K562 (cell line): ENCODE measurements around the gene GYG2. TPM values are rescaled to one million over a fixed set of nuclear protein-coding genes. Genes with fewer than 3 reads are reported as not detected.
A peak's percentile ranks its signal among the peaks of the same experiment; 100 is the strongest.

Experiments
- ATAC-seq: fragments of 200-7000 bp; cut with Tn5 transposase; 3 replicates; pipeline ENCODE4 v1.9.1; 2020; ENCODE audit warnings: moderate library complexity
- BruUV-seq: library from RNA; stranded (reverse); fragments of 400-500 nt; replicated peaks from 2 replicates; lab custom pipeline; 2021; lab: Mats Ljungman, UMichigan
- CTCF ChIA-PET: fragments of 300-600 bp; formaldehyde crosslinking; extraction: SDS; loops from one replicate; lab custom pipeline; 2021; ENCODE audit warnings: low intra/inter-chr PET ratio; lab: Yijun Ruan, JAX
- POLR2A ChIA-PET: fragments of 300-600, 350-650 bp; sonication (Branson Sonifier 250); formaldehyde crosslinking; extraction: SDS; loops from one replicate; lab custom pipeline; 2021; ENCODE audit warnings: antibody characterized with exemption, inconsistent platforms; lab: Yijun Ruan, JAX
- DNase-seq, 4 experiments: peaks; one replicate each; pipeline versions ENCODE4 v3.0.0 to v3.0.0-alpha.2; 2011 to 2018; ENCODE audit warnings: low spot score in 3 of 4, mixed read lengths in 3 of 4; ENCODE audit errors: extremely low read depth in 1 of 4
- FAIRE-seq: peaks from 2 replicates; lab custom pipeline; 2011; peaks lifted over from hg19 to GRCh38; lab: Jason Lieb, UNC
- H2AFZ ChIP-seq: 2 replicates; pipeline ENCODE4 v1.6.0; 2011; ENCODE audit warnings: low read depth, low read length, control low read depth, inconsistent platforms
- H3K27ac ChIP-seq: fragments of 200-600 bp; 3 replicates; pipeline ENCODE4 v1.8.0; 2011; ENCODE audit warnings: low read depth, mild to moderate bottlenecking, control low read depth, inconsistent platforms, low read length, moderate library complexity, mixed read lengths; ENCODE audit errors: extremely low read depth
- H3K27me3 ChIP-seq, 2 experiments: fragments of 300-600 bp in 1 of 2; 2 replicates in 1 of 2; 3 replicates in 1 of 2; pipeline versions ENCODE4 v1.6.0 to v1.8.0; 2011; ENCODE audit warnings: inconsistent platforms in 2 of 2, low read length in 2 of 2, mild to moderate bottlenecking in 1 of 2, mixed read lengths in 1 of 2, moderate library complexity in 1 of 2; ENCODE audit not compliant: control insufficient read depth in 2 of 2, insufficient read depth in 2 of 2
- H3K36me3 ChIP-seq: fragments of 300-600 bp; 3 replicates; pipeline ENCODE4 v1.8.0; 2011; ENCODE audit warnings: mild to moderate bottlenecking, low read length, inconsistent platforms; ENCODE audit not compliant: control insufficient read depth, insufficient read depth
- H3K4me1 ChIP-seq, 2 experiments: fragments of 200-600 bp in 1 of 2; replicated peaks in 1 of 2; 2 replicates in 1 of 2; 3 replicates in 1 of 2; pipeline versions ENCODE4 v1.5.1 to v1.8.0; 2011; ENCODE audit warnings: inconsistent platforms in 2 of 2, low read length in 2 of 2, mild to moderate bottlenecking in 1 of 2, mixed read lengths in 1 of 2, moderate library complexity in 1 of 2; ENCODE audit not compliant: control insufficient read depth in 2 of 2, insufficient read depth in 2 of 2
- H3K4me2 ChIP-seq: 2 replicates; pipeline ENCODE4 v1.6.1; 2011; ENCODE audit warnings: low read length, control low read depth, inconsistent platforms, mixed read lengths; ENCODE audit not compliant: insufficient read depth
- H3K4me3 ChIP-seq: fragments of 200-600 bp; sonication (generic), shearing (Covaris generic); 2 replicates; pipeline ENCODE4 v1.5.1; 2016; ENCODE audit warnings: control low read depth, inconsistent platforms
- H3K79me2 ChIP-seq: fragments of 200-600 bp; 3 replicates; pipeline ENCODE4 v1.8.0; 2011; ENCODE audit warnings: low read length, inconsistent platforms; ENCODE audit not compliant: control insufficient read depth, insufficient read depth
- H3K9ac ChIP-seq, 2 experiments: 2 replicates each; pipeline versions ENCODE4 v1.6.0 to v1.6.1; 2011; ENCODE audit warnings: low read depth in 2 of 2, low read length in 2 of 2, control low read depth in 1 of 2, inconsistent platforms in 1 of 2, mild to moderate bottlenecking in 1 of 2, mixed read lengths in 1 of 2; ENCODE audit not compliant: insufficient read depth in 1 of 2
- H3K9me1 ChIP-seq: one replicate; pipeline ENCODE4 v1.6.0; 2011; ENCODE audit warnings: inconsistent platforms, mild to moderate bottlenecking, low read length, moderate library complexity; ENCODE audit not compliant: control insufficient read depth, insufficient read depth
- H3K9me3 ChIP-seq: replicated peaks from 2 replicates; pipeline ENCODE4 v1.5.1; 2011; ENCODE audit warnings: low read depth, low read length, inconsistent platforms; ENCODE audit not compliant: control insufficient read depth, insufficient read depth
- H4K20me1 ChIP-seq: replicated peaks from 2 replicates; pipeline ENCODE4 v1.6.1; 2011; ENCODE audit warnings: low read length, inconsistent platforms, mixed read lengths; ENCODE audit not compliant: control insufficient read depth, insufficient read depth
- BRF2 ChIP-seq: IDR thresholded peaks from 3 replicates; pipeline ENCODE4 v1.6.1; 2011; ENCODE audit warnings: borderline replicate concordance, mild to moderate bottlenecking; ENCODE audit not compliant: insufficient read length, insufficient read depth
- DMBX1 ChIP-seq: fragments of 250-450 bp; sonication (Bioruptor Pico); IDR thresholded peaks from 2 replicates; pipeline ENCODE4 v1.8.0; 2022; ENCODE audit warnings: inconsistent platforms, mild to moderate bottlenecking, moderate library complexity, borderline replicate concordance
- FOS ChIP-seq: IDR thresholded peaks from 3 replicates; pipeline ENCODE4 v1.6.1; 2011; ENCODE audit not compliant: insufficient read length; ENCODE audit errors: extremely low read depth
- GATA2 ChIP-seq: sonication (generic); formaldehyde crosslinking; IDR thresholded peaks from 2 replicates; pipeline ENCODE4 v1.4.0; 2020; ENCODE audit warnings: mild to moderate bottlenecking, missing genetic modification reagents
- RAD21 ChIP-seq, 2 experiments: fragments of 250-450 bp in 1 of 2; fragments of 450-650 bp in 1 of 2; sonication (Bioruptor Pico) in 1 of 2; formaldehyde crosslinking in 1 of 2; IDR thresholded peaks in 1 of 2; conservative IDR thresholded peaks in 1 of 2; 2 replicates each; pipeline versions ENCODE4 v1.4.0 to v1.8.0; 2020 to 2022; ENCODE audit warnings: mild to moderate bottlenecking in 2 of 2, moderate library complexity in 1 of 2
- TFAP4 ChIP-seq: sonication (generic); formaldehyde crosslinking; IDR thresholded peaks from 2 replicates; pipeline ENCODE4 v1.8.0; 2022; ENCODE audit warnings: missing genetic modification reagents, mild to moderate bottlenecking, moderate library complexity, borderline replicate concordance
- ZNF3 ChIP-seq: fragments of 250-450 bp; sonication (Bioruptor Pico); IDR thresholded peaks from 2 replicates; pipeline ENCODE4 v1.5.0; 2021; ENCODE audit warnings: mild to moderate bottlenecking, moderate library complexity
- ZNF384 ChIP-seq: IDR thresholded peaks from 2 replicates; pipeline ENCODE4 v1.6.1; 2012; ENCODE audit warnings: low read depth, low read length, improper control_type of control experiment
- WGBS: fragments of 100-300 bp; shearing (Covaris generic); methylation state at CpG from one replicate; pipeline ENCODE4 v1.1.6; 2016; ENCODE audit warnings: low coverage, mixed read lengths; ENCODE audit not compliant: insufficient coverage; ENCODE audit errors: missing lambda C conversion rate; 5-methylcytosine and 5-hydroxymethylcytosine counted together
- in situ Hi-C: fragments of 300-500 bp; cut with MboI; formaldehyde crosslinking; loops from 4 replicates; pipeline ENCODE4 v1.15.0; 2018; ENCODE audit warnings: inconsistent platforms, mixed read lengths
- intact Hi-C: fragments of 100-400 bp; cut with micrococcal nuclease; formaldehyde crosslinking; loops from 2 replicates; pipeline ENCODE4 v1.14.2; 2022
- polyA plus RNA-seq, 8 experiments: library from polyadenylated mRNA; depleted of rRNA in 4 of 8; stranded (reverse) in 5 of 8; unstranded in 3 of 8; fragments of >200 nt; fragmentation: Nextera tagmentation in 2 of 8; fragmentation: Illumina TruSeq in 1 of 8; extraction: Ambion mirVana in 2 of 8; extraction: Trizol in 1 of 8; gene quantifications; 2 replicates each; pipeline versions ENCODE4 v1.2.1 to v1.2.3, GENCODE V29; 2011 to 2014; ENCODE audit warnings: inconsistent platforms in 1 of 8, missing spikeins in 1 of 8
- total RNA-seq, 7 experiments: library from RNA; depleted of rRNA in 6 of 7; stranded (reverse); fragments of >200 nt in 6 of 7; fragmentation: Illumina TruSeq in 2 of 7; extraction: Trizol in 2 of 7; gene quantifications; 2 replicates each; pipeline versions ENCODE4 v1.2.1 to v1.2.3, GENCODE V29; 2011 to 2021; ENCODE audit warnings: low replicate concordance in 1 of 7
- TF ChIP-seq, protein P1 (sequence below): fragments of 250-450 bp; sonication (Bioruptor Pico); IDR thresholded peaks from 2 replicates; pipeline ENCODE4 v1.4.0; 2020; ENCODE audit warnings: mild to moderate bottlenecking, moderate library complexity
- TF ChIP-seq, protein P2 (sequence below): sonication (generic); formaldehyde crosslinking; IDR thresholded peaks from 2 replicates; pipeline ENCODE4 v1.8.1; 2022; ENCODE audit warnings: missing genetic modification reagents
- TF ChIP-seq, protein P3 (sequence below), 3 experiments: IDR thresholded peaks in 2 of 3; conservative IDR thresholded peaks in 1 of 3; 2 replicates each; pipeline ENCODE4 v1.5.1; 2011 to 2012; ENCODE audit warnings: low read length in 3 of 3, mild to moderate bottlenecking in 3 of 3, control low read depth in 2 of 3, improper control_type of control experiment in 1 of 3, inconsistent platforms in 1 of 3, low read depth in 1 of 3, mixed read lengths in 1 of 3, moderate library complexity in 1 of 3; ENCODE audit not compliant: insufficient read depth in 2 of 3

The GYG2 gene
- total and polyA plus RNA-seq, 9 of the 15 experiments (the other 6 are each of a cell fraction or from before 2014, with no cell fraction given): 0.24 to 4.4 (median 2.9) TPM

DNA sequence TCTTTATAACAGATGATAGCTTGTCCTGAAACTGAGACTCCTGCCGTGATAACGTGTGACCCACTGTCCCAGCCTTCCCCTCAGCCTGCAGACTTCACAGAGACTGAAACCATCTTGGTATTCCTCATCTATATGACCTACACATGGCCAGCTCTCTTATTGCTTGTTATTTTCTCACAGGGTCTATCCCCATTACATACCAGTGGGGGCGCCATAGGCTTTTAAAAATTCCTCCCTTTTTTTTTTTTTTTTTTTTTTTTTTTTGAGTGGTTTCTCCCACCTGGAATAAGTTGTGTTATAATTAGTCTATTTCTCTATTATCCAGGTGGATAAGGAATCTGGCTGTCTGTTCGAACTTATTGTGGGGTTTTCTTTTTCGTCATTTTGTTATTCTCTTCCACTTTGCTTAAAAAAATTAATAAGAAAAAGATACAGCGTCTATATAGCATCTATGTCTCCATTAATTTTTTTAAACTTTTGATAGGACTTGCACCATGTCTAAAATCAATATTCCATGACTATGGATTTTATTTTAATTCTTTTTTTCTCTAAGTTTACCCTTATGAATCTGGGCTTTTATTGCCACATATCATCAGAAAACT, 47.2 kb downstream of the GYG2 start:
- Histone ChIP-seq H3K9me1 (no peaks in the 10 kb centered on the region), H3K4me2 (no peak overlapping the region), H3K27me3 (no peaks in the 10 kb centered on the region), H3K9me3 (peaks cover 17% of the 10 kb centered on the region), H3K27ac (peak overlapping the region; percentile 59; the same call in 2 of the 3 replicates), H3K4me3 (no peak overlapping the region), H3K36me3 (no peaks in the 10 kb centered on the region), H2AFZ (no peak overlapping the region), H3K9ac (no peak overlapping the region; a peak in 1 of 4 replicates), H3K4me1 (peaks cover 12 to 34% of the 10 kb centered on the region in 2 experiments; a peak in 4 of 5 replicates), H4K20me1 (no peaks in the 10 kb centered on the region), H3K79me2 (no peaks in the 10 kb centered on the region)
- ATAC-seq (peak; percentile 33; the same call in 1 of the 3 replicates), FAIRE-seq (no peak), DNase-seq (no peak)
- no TSS peak for BruUV-seq
- intact Hi-C loops (no loop called here), in situ Hi-C loops (loop anchor here (25.0 kb wide), 1 partner anchor 761 kb away; no protein-coding TSS in a partner anchor)
- CTCF ChIA-PET: no interaction called here
- POLR2A ChIA-PET: no interaction called here
- WGBS: 81% methylated on average over 5 of the region's 6 CpGs
- TF ChIP-seq TFAP4 (CRISPR knock-in tag) (no peak), RAD21 (CRISPR knock-in tag; conservative IDR thresholded peaks at IDR 0.05 in 1 of 2, IDR thresholded peaks at IDR 0.05 in 1 of 2) (0 out of 4 replicates have a peak, but pooled peaks of 1 of the 2 experiments have one; percentile 12), ZNF3 (CRISPR knock-in tag) (no peak), DMBX1 (CRISPR knock-in tag) (no peak), FOS (no peak), ZNF384 (peak; percentile 73), BRF2 (no peak), GATA2 (CRISPR knock-in tag) (no peak)
- TF ChIP-seq, protein P1, sequence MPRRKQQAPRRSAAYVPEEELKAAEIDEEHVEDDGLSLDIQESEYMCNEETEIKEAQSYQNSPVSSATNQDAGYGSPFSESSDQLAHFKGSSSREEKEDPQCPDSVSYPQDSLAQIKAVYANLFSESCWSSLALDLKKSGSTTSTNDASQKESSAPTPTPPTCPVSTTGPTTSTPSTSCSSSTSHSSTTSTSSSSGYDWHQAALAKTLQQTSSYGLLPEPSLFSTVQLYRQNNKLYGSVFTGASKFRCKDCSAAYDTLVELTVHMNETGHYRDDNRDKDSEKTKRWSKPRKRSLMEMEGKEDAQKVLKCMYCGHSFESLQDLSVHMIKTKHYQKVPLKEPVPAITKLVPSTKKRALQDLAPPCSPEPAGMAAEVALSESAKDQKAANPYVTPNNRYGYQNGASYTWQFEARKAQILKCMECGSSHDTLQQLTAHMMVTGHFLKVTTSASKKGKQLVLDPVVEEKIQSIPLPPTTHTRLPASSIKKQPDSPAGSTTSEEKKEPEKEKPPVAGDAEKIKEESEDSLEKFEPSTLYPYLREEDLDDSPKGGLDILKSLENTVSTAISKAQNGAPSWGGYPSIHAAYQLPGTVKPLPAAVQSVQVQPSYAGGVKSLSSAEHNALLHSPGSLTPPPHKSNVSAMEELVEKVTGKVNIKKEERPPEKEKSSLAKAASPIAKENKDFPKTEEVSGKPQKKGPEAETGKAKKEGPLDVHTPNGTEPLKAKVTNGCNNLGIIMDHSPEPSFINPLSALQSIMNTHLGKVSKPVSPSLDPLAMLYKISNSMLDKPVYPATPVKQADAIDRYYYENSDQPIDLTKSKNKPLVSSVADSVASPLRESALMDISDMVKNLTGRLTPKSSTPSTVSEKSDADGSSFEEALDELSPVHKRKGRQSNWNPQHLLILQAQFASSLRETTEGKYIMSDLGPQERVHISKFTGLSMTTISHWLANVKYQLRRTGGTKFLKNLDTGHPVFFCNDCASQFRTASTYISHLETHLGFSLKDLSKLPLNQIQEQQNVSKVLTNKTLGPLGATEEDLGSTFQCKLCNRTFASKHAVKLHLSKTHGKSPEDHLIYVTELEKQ (CRISPR knock-in tag): no peak
- TF ChIP-seq, protein P2, sequence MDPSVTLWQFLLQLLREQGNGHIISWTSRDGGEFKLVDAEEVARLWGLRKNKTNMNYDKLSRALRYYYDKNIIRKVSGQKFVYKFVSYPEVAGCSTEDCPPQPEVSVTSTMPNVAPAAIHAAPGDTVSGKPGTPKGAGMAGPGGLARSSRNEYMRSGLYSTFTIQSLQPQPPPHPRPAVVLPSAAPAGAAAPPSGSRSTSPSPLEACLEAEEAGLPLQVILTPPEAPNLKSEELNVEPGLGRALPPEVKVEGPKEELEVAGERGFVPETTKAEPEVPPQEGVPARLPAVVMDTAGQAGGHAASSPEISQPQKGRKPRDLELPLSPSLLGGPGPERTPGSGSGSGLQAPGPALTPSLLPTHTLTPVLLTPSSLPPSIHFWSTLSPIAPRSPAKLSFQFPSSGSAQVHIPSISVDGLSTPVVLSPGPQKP: no peak
- TF ChIP-seq, protein P3, sequence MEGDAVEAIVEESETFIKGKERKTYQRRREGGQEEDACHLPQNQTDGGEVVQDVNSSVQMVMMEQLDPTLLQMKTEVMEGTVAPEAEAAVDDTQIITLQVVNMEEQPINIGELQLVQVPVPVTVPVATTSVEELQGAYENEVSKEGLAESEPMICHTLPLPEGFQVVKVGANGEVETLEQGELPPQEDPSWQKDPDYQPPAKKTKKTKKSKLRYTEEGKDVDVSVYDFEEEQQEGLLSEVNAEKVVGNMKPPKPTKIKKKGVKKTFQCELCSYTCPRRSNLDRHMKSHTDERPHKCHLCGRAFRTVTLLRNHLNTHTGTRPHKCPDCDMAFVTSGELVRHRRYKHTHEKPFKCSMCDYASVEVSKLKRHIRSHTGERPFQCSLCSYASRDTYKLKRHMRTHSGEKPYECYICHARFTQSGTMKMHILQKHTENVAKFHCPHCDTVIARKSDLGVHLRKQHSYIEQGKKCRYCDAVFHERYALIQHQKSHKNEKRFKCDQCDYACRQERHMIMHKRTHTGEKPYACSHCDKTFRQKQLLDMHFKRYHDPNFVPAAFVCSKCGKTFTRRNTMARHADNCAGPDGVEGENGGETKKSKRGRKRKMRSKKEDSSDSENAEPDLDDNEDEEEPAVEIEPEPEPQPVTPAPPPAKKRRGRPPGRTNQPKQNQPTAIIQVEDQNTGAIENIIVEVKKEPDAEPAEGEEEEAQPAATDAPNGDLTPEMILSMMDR (IDR thresholded peaks at IDR 0.05 in 2 of 3, conservative IDR thresholded peaks at IDR 0.05 in 1 of 3; ENCODE audit: insufficient read depth in 2 of 3, low read depth in 1 of 3, low read length in 3 of 3): peak in 2 of 3 experiments; percentile 27 to 38; a peak in 2 of 6 replicates
